GM12878 (cell line): ENCODE data around the gene ITGA7.

Experiments
- ASH2L ChIP-seq: fragments of 300-600, 200-600 bp; sonication (generic); IDR thresholded peaks from 2 replicates; pipeline ENCODE4 v1.6.1; 2017; ENCODE audit warnings: low read depth, mild to moderate bottlenecking, borderline replicate concordance
- GABPA ChIP-seq: IDR thresholded peaks from 2 replicates; pipeline ENCODE4 v1.6.1; 2014; ENCODE audit warnings: antibody characterized with exemption, low read depth, mild to moderate bottlenecking, inconsistent platforms
- HDAC2 ChIP-seq: fragments of 200-600 bp; sonication (generic); IDR thresholded peaks from 2 replicates; pipeline ENCODE4 v1.6.1; 2017
- POLR2A ChIP-seq: IDR thresholded peaks from 2 replicates; pipeline ENCODE4 v1.6.1; 2011; ENCODE audit warnings: low read depth, mild to moderate bottlenecking, low read length
- POLR2AphosphoS5 ChIP-seq: IDR thresholded peaks from 2 replicates; pipeline ENCODE4 v1.6.1; 2011; ENCODE audit warnings: mild to moderate bottlenecking, low read length, inconsistent platforms
- RAD21 ChIP-seq: IDR thresholded peaks from 2 replicates; pipeline ENCODE4 v1.6.1; 2011; ENCODE audit warnings: mild to moderate bottlenecking, low read depth, low read length, moderate library complexity; ENCODE audit not compliant: insufficient read depth
- SMARCA5 ChIP-seq: fragments of 450-650 bp; IDR thresholded peaks from 2 replicates; pipeline ENCODE4 v1.6.1; 2017; ENCODE audit warnings: mild to moderate bottlenecking
- USF2 ChIP-seq: IDR thresholded peaks from 2 replicates; pipeline ENCODE4 v1.6.1; 2011; ENCODE audit warnings: low read depth, low read length, improper control_type of control experiment, borderline replicate concordance
- TF ChIP-seq, protein P1 (sequence below): IDR thresholded peaks from 2 replicates; pipeline ENCODE4 v1.6.1; 2012; ENCODE audit warnings: low read length, inconsistent platforms

GRCh38 chr12:55692631-55693322, 14.9 kb downstream of the ITGA7 start:
- no peak for TF ChIP-seq RAD21
- no peak for TF ChIP-seq USF2
- TF ChIP-seq ASH2L, result no peak
- no peak for TF ChIP-seq POLR2AphosphoS5
- TF ChIP-seq POLR2A, result no peak
- TF ChIP-seq GABPA, result no peak
- TF ChIP-seq, protein P1, sequence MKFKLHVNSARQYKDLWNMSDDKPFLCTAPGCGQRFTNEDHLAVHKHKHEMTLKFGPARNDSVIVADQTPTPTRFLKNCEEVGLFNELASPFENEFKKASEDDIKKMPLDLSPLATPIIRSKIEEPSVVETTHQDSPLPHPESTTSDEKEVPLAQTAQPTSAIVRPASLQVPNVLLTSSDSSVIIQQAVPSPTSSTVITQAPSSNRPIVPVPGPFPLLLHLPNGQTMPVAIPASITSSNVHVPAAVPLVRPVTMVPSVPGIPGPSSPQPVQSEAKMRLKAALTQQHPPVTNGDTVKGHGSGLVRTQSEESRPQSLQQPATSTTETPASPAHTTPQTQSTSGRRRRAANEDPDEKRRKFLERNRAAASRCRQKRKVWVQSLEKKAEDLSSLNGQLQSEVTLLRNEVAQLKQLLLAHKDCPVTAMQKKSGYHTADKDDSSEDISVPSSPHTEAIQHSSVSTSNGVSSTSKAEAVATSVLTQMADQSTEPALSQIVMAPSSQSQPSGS, result no peak
- TF ChIP-seq SMARCA5, result no peak
- TF ChIP-seq HDAC2, result no peak
